Transverse colon (tissue), 4 donors: ENCODE results near the gene CCDC89. TPM values are rescaled to one million over a fixed set of nuclear protein-coding genes. Genes with fewer than 3 reads are reported as not detected.

Experiments used
- DNase-seq: peaks from one replicate; pipeline ENCODE4 v3.0.0-alpha.2; 2019
- H3K27ac ChIP-seq, 4 donors: fragments of 200-600 bp; sonication (generic); 2 replicates each; pipeline ENCODE4 v1.5.1; 2016 to 2018; ENCODE audit warnings: inconsistent platforms in 4 of 4
- H3K27me3 ChIP-seq: fragments of 200-600 bp; sonication (generic); 2 replicates; pipeline ENCODE4 v1.5.1; 2017; ENCODE audit warnings: inconsistent platforms
- H3K36me3 ChIP-seq, 4 donors: fragments of 200-600 bp; sonication (generic); 2 replicates each; pipeline ENCODE4 v1.5.1; 2017 to 2019; ENCODE audit warnings: inconsistent platforms in 4 of 4
- H3K4me1 ChIP-seq, 4 donors: fragments of 200-600 bp; sonication (generic); 2 replicates each; pipeline ENCODE4 v1.5.1; 2017 to 2020; ENCODE audit warnings: inconsistent platforms in 4 of 4
- H3K4me3 ChIP-seq, 4 donors: fragments of 200-600 bp; sonication (generic); 1 replicate in 1 of 4; 2 replicates in 3 of 4; pipeline versions ENCODE4 v1.5.1 to v1.6.1; 2017 to 2019; ENCODE audit warnings: inconsistent platforms in 4 of 4
- H3K9me3 ChIP-seq, 2 donors: fragments of 200-600 bp; sonication (generic); 2 replicates each; pipeline ENCODE4 v1.5.1; 2017 to 2019; ENCODE audit warnings: inconsistent platforms in 2 of 2
- EP300 ChIP-seq: sonication (generic); formaldehyde crosslinking; IDR thresholded peaks from one replicate; pipeline ENCODE4 v1.6.1; 2017; ENCODE audit warnings: antibody characterized with exemption, low read depth
- POLR2A ChIP-seq: fragments of 450-650 bp; IDR thresholded peaks from one replicate; pipeline ENCODE4 v1.6.1; 2016; ENCODE audit warnings: antibody characterized with exemption, mild to moderate bottlenecking, moderate library complexity
- POLR2AphosphoS5 ChIP-seq, 3 donors: sonication (generic); formaldehyde crosslinking; IDR thresholded peaks; one replicate each; pipeline ENCODE4 v1.6.1; 2016; ENCODE audit warnings: antibody characterized with exemption in 3 of 3
- WGBS, 2 donors: methylation state at CpG; one replicate each; pipeline ENCODE4 v1.1.5; 2018; ENCODE audit warnings: low coverage in 1 of 2; 5-methylcytosine and 5-hydroxymethylcytosine counted together
- in situ Hi-C, 4 donors: fragments of 200-750 bp; cut with MboI; loops; one replicate each; pipeline versions ENCODE4 v1.15.0 to v1.15.1; 2017; ENCODE audit warnings: low sequenced_read_pairs in 3 of 4, low pct_ligation_motif_present in 1 of 4, low pct_unique_long_range_greater_than_20kb in 1 of 4
- intact Hi-C: fragments of 100-400 bp; cut with DNase I; formaldehyde crosslinking; loops from one replicate; pipeline ENCODE4 v1.15.1; 2023; ENCODE audit warnings: low total_unique reads
- total RNA-seq, 4 donors: library from RNA; depleted of rRNA; stranded (reverse); fragments of >200 nt; gene quantifications; one replicate each; pipeline ENCODE4 v1.1.0, GENCODE V29; 2016
- TF ChIP-seq, protein P1 (sequence below), 5 experiments: fragments of 200-600 bp in 3 of 5; fragments of 450-650 bp in 2 of 5; sonication (generic) in 3 of 5; IDR thresholded peaks; 1 replicate in 2 of 5; 2 replicates in 3 of 5; pipeline ENCODE4 v1.5.1; 2016 to 2017; ENCODE audit warnings: antibody characterized with exemption in 5 of 5, inconsistent platforms in 3 of 5, mild to moderate bottlenecking in 2 of 5, moderate library complexity in 1 of 5

Gene CCDC89
- total RNA-seq, 4 donors from 2014 or later, result 1.00 to 9.6 (median 7.2) TPM

DNA sequence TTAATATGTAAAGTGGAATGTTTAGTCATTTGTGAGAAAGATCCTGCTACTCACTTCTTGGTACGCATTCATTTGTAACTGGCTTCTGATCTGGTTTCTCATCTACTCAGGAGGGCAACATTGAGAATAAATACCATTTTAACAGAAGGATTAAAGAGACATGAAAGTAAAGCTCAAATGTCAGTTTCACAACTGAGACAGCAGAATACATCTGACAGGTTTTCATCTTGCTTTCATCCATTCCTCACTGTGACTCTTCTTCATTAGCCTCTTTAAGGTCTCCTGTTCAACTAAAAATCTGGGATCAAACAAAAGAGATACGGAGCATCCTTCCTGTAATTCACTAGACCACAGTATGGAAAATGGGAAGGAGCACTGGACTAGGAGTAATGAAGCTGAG lies 31.4 kb upstream of the CCDC89 start:
- DNase-seq, result no peak
- Histone ChIP-seq H3K27me3 (no peaks in the 10 kb centered on the region), H3K9me3 (no peaks in the 10 kb centered on the region), H3K36me3 (no peaks in the 10 kb centered on the region), H3K27ac (no peak overlapping the region), H3K4me1 (no peaks in the 10 kb centered on the region), H3K4me3 (no peak overlapping the region)
- in situ Hi-C loops (no loop called here), intact Hi-C loops (no loop called here)
- TF ChIP-seq, protein P1, sequence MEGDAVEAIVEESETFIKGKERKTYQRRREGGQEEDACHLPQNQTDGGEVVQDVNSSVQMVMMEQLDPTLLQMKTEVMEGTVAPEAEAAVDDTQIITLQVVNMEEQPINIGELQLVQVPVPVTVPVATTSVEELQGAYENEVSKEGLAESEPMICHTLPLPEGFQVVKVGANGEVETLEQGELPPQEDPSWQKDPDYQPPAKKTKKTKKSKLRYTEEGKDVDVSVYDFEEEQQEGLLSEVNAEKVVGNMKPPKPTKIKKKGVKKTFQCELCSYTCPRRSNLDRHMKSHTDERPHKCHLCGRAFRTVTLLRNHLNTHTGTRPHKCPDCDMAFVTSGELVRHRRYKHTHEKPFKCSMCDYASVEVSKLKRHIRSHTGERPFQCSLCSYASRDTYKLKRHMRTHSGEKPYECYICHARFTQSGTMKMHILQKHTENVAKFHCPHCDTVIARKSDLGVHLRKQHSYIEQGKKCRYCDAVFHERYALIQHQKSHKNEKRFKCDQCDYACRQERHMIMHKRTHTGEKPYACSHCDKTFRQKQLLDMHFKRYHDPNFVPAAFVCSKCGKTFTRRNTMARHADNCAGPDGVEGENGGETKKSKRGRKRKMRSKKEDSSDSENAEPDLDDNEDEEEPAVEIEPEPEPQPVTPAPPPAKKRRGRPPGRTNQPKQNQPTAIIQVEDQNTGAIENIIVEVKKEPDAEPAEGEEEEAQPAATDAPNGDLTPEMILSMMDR (IDR thresholded peaks at IDR 0.05), result no peak
- TF ChIP-seq EP300 (no peak), POLR2A (no peak), POLR2AphosphoS5 (IDR thresholded peaks at IDR 0.05) (no peak)
- WGBS, 2 donors, result 79 to 87% methylated on average over 2 of the region's 2 CpGs

DNA sequence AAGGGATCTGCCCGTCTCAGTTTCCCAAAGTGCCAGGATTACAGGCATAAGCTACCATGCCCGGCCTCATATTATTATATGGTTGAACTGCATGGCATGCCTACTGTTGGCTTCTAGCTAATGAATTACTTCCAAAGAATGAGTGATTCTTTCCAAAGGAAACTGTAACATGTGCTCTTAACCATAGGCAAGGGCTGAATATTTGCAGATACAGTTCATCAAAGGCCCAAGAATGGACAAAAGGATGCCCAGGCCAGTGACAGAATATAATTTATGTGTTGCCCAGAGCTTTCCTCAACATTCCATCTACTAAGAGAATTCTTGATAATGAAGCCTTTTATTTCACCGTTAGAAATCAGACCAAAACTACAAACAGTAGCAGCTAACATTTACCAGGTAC lies 27.0 kb upstream of the CCDC89 start:
- no peak for TF ChIP-seq POLR2A
- TF ChIP-seq, protein P1 (IDR thresholded peaks at IDR 0.05), result no peak
- no peak for TF ChIP-seq EP300
- TF ChIP-seq POLR2AphosphoS5 (IDR thresholded peaks at IDR 0.05), result no peak
- Histone ChIP-seq H3K27me3 (no peaks in the 10 kb centered on the region), H3K9me3 (no peaks in the 10 kb centered on the region), H3K4me3 (no peak overlapping the region), H3K4me1 (peaks cover 0 to 3% (median 0%) of the 10 kb centered on the region in 4 donors), H3K36me3 (no peaks in the 10 kb centered on the region), H3K27ac (no peak overlapping the region)
- DNase-seq, result no peak
- in situ Hi-C loops (no loop called here), intact Hi-C loops (no loop called here)
- 86 to 90% methylated on average over 1 to 3 of the region's 3 CpGs for WGBS, 2 donors

DNA sequence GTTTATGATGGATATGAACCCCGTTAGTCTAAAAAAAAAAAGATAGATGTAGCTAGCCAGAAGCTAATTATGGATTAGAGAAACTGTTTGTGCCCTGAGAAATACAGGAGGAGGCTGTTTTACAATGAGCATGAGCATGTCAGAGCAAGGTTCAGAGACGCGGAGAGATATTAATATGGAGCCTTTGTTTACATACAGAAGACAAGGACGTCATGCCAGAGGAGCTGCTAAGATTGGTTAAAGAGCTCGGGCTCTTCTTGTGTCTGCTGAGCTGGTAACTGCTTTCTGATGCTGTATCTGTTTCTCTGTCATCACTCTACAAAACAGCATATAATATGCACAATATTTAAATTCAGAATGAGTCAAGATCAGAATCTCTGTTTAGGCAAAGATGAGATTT lies 24.9 kb upstream of the CCDC89 start:
- intact Hi-C loops, result no loop called here
- TF ChIP-seq, protein P1 (IDR thresholded peaks at IDR 0.05), result no peak
- TF ChIP-seq POLR2AphosphoS5 (IDR thresholded peaks at IDR 0.05) (no peak), EP300 (no peak), POLR2A (no peak)
- Histone ChIP-seq H3K27me3 (no peaks in the 10 kb centered on the region), H3K4me3 (no peak overlapping the region), H3K27ac (no peak overlapping the region), H3K36me3 (no peaks in the 10 kb centered on the region), H3K9me3 (no peaks in the 10 kb centered on the region), H3K4me1 (peaks cover 0 to 3% (median 0%) of the 10 kb centered on the region in 4 donors)
- WGBS, 2 donors, result 28 to 33% methylated on average over 5 of the region's 5 CpGs
- DNase-seq, result no peak
- in situ Hi-C loops, result no loop called here

DNA sequence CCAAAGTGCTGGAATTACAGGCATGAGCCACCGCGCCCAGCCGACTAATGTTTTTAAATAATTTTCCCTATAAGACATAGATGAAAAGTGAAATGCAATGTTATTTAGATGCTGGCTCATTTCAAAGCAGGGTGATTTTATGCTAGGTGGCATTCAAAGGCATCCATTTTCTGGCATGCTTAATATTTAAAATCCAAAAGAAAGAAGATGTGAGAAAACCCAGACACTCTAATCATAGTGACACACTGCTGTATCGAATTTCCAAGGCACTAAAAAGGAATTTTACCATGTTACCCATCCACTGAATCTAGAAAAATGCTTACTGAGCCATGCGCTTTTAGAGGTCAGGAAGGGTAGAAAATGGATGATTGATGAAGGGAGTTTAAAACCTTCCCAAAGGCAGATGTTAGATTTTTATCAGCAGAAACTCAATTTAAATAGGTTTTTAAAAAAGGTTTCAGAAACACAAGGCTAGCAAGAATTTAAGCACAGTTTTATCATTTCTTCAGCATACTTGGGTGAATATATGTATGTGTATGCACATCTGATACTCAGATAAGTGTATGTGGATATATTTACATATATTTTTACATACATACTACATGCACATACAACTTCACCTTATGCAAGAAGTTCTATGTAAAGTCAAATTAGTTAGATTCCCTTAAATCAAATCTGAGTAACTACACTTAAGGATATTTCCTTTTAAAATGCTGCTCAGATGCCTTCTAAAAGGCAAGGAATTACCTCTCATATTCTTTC lies 24.1 kb upstream of the CCDC89 start:
- Histone ChIP-seq H3K4me1 (peaks cover 0 to 3% (median 0%) of the 10 kb centered on the region in 4 donors), H3K4me3 (no peak overlapping the region), H3K36me3 (no peaks in the 10 kb centered on the region), H3K27me3 (no peaks in the 10 kb centered on the region), H3K27ac (no peak overlapping the region), H3K9me3 (no peaks in the 10 kb centered on the region)
- in situ Hi-C loops, result no loop called here
- TF ChIP-seq, protein P1 (IDR thresholded peaks at IDR 0.05), result no peak
- TF ChIP-seq POLR2AphosphoS5 (IDR thresholded peaks at IDR 0.05) (no peak), EP300 (no peak), POLR2A (no peak)
- DNase-seq, result no peak
- WGBS, 2 donors, result 74 to 90% methylated on average over 2 to 5 of the region's 5 CpGs
- intact Hi-C loops, result no loop called here
